GM13977 (cell line): Measurements from ENCODE around the gene PLEKHM2.

Source experiments
- DNase-seq: peaks from one replicate; pipeline ENCODE4 v3.0.0; 2012; ENCODE audit warnings: low spot score
- CTCF ChIP-seq: IDR thresholded peaks from 2 replicates; pipeline ENCODE4 v1.5.1; 2012; ENCODE audit warnings: mild to moderate bottlenecking, control low read depth; ENCODE audit not compliant: insufficient read depth; ENCODE audit errors: extremely low read depth, missing control alignments
- in situ Hi-C: fragments of 300-500 bp; cut with MboI; formaldehyde crosslinking; loops from one replicate; pipeline ENCODE4 v1.12.0; 2022; ENCODE audit warnings: low sequenced_read_pairs, low pct_unique_long_range_greater_than_20kb, mixed read lengths, inconsistent platforms; ENCODE audit not compliant: unreplicated experiment

PLEKHM2 gene

GRCh38 chr1:15712168-15712567 is 28.0 kb downstream of the PLEKHM2 start:
- in situ Hi-C loops = loop anchor here (10.0 kb wide), 1 partner anchor 117 kb away; no protein-coding TSS in a partner anchor
- no peak for DNase-seq
- TF ChIP-seq CTCF = no peak

- DNase-seq = no peak
- TF ChIP-seq CTCF = no peak
- in situ Hi-C loops = loop anchor here (10.0 kb wide), 1 partner anchor 120 kb away; no protein-coding TSS in a partner anchor
Observed at GRCh38 chr1:15714406-15715136, 30.5 kb downstream of the PLEKHM2 start.

DNA sequence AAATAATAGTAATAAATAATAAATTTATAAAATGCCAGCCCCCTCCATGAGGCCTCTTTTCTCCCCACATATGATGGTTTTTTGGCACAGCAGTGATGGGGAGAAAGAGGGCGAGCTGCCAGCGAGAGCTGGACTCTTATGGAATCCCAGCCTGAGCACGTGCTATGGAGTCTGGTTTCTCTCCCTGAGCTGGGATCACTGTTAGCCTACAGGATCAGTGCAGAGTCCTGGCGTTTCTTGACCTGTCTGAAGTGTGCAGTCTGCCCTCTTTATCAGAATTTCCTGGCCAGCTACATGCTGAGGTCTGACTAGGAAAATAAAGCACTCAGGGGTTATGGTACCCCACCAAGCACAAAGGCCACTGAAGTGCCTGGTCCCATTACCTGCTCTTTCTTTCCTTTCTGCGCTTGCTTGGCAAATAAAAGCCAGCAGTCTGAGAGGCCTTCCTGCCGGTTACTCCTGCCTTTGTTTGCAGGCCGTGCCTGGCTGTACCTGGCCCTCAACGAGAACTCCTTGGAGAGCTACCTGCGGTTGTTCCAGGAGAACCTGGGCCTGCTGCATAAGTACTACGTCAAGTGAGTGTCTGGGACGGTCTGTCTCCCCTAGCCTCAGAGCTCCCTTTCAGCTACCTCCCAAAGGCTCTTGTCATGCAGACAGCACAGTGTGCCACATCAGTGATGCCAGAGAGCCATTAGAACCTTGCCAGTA is 33.5 kb downstream of the PLEKHM2 start:
- no peak for TF ChIP-seq CTCF
- no peak for DNase-seq
- in situ Hi-C loops = loop anchor here (10.0 kb wide), 1 partner anchor 123 kb away; no protein-coding TSS in a partner anchor

DNA sequence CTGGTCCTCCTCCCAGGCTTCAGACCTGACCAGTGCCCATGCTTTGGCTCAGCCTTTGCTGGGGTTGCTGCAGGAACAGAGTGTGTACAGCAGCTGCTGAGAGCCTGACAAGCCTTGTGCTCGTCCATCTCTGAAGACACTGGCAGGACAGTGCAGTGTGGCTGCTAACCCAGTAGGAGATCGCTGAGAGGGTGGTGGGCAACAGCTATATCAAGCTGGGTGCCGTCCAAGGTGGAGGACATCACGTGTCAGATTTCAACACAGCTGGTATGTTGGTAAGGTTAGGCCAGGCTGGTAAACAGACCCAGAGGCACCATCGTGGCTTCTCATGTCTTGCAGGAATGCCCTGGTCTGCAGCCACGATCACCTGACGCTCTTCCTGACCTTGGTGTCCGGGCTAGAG is 34.1 kb downstream of the PLEKHM2 start:
- in situ Hi-C loops = loop anchor here (10.0 kb wide), 1 partner anchor 123 kb away; no protein-coding TSS in a partner anchor
- DNase-seq = no peak

GRCh38 chr1:15719381-15720120 is 35.4 kb downstream of the PLEKHM2 start:
- in situ Hi-C loops = loop anchor here (10.0 kb wide), 1 partner anchor 125 kb away; no protein-coding TSS in a partner anchor
- TF ChIP-seq CTCF = peak; percentile 13
- DNase-seq = no peak

More for the DNA sequence above, 34.1 kb downstream of the PLEKHM2 start:
- TF ChIP-seq CTCF = no peak

DNA sequence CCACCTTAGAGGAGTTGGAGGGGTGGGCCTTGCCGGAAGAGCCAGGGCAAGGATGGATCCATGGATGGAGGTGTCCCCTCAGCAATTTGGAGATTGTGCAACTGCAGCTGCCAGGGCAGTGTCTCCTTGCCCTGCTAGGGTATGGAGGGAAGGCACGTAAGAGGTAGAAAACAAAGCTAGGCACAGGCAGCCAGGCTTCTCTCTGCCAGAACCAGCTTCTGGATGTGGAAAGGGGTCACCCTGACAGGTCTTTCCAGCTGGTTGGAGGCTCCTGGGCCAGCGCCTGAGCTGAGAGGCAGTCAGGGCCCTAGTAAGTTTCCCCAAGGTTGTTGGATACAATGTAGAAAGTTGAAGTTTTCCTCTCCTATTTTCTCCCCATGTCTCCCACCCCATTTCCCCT is 36.7 kb downstream of the PLEKHM2 start:
- no peak for DNase-seq
- no peak for TF ChIP-seq CTCF
- in situ Hi-C loops = no loop called here
